ENCODE data around the gene TBC1D21.
"Not testable (repeated sequence)": the region's sequence is repeated elsewhere in the genome, so short reads cannot be mapped to it uniquely, and the experiment has no call there.

Gene TBC1D21

GRCh38 chr15:73937296-73937695, 63.9 kb downstream of the TBC1D21 start:
- TF ChIP-seq TAF1 (IDR thresholded peaks at IDR 0.05; ENCODE audit: borderline replicate concordance, low read depth, low read length) (no peak), POLR2AphosphoS5 (IDR thresholded peaks at IDR 0.05; ENCODE audit: low read depth, low read length) (no peak), POLR2A (IDR thresholded peaks at IDR 0.05; ENCODE audit: low read depth, low read length) (no peak)
- FAIRE-seq (no peak), DNase-seq (ENCODE audit: insufficient read length) (no peak)

GRCh38 chr15:73937726-73938125, 64.4 kb downstream of the TBC1D21 start:
- TF ChIP-seq POLR2A (IDR thresholded peaks at IDR 0.05; ENCODE audit: low read depth, low read length), result no peak
- TF ChIP-seq POLR2AphosphoS5 (IDR thresholded peaks at IDR 0.05; ENCODE audit: low read depth, low read length), result no peak
- no peak for TF ChIP-seq TAF1 (IDR thresholded peaks at IDR 0.05; ENCODE audit: borderline replicate concordance, low read depth, low read length)
- no peak for DNase-seq (ENCODE audit: insufficient read length)
- FAIRE-seq, result no peak

- not testable (repeated sequence) for DNase-seq (ENCODE audit: insufficient read length); FAIRE-seq
These were observed 65.2 kb downstream of the TBC1D21 start for GRCh38 chr15:73938516-73938915.
